Measurements from ENCODE around the gene ELOVL6. TPM values are rescaled to one million over a fixed set of nuclear protein-coding genes. Genes with fewer than 3 reads are reported as not detected.
"Not testable (repeated sequence)": the region's sequence is repeated elsewhere in the genome, so short reads cannot be mapped to it uniquely, and the experiment has no call there.

The ELOVL6 gene
- total RNA-seq, 1 donor from 2014 or later = 11.0 TPM

GRCh38 chr4:110041735-110042134, 156.7 kb downstream of the ELOVL6 start:
- peaks cover 25% of the 10 kb centered on the region for H3K4me1 Mint-ChIP-seq (ENCODE audit: low read depth)
- no peaks in the 10 kb centered on the region for H3K36me3 Mint-ChIP-seq (ENCODE audit: low read depth)
- H3K27me3 Mint-ChIP-seq (ENCODE audit: low read depth) = no peaks in the 10 kb centered on the region
- no peak for TF ChIP-seq CTCF (IDR thresholded peaks at IDR 0.05)
- DNase-seq (ENCODE audit: low spot score) = no peak
- no peaks in the 10 kb centered on the region for H3K9me3 Mint-ChIP-seq (ENCODE audit: low read depth)
- no peak overlapping the region for H3K27ac Mint-ChIP-seq (ENCODE audit: unreplicated experiment)
- H3K4me3 Mint-ChIP-seq (ENCODE audit: unreplicated experiment) = no peak overlapping the region

GRCh38 chr4:110039164-110039563, 159.3 kb downstream of the ELOVL6 start:
- H3K27ac Mint-ChIP-seq (ENCODE audit: unreplicated experiment); H3K36me3 Mint-ChIP-seq (ENCODE audit: low read depth); H3K27me3 Mint-ChIP-seq (ENCODE audit: low read depth); DNase-seq (ENCODE audit: low spot score); H3K4me3 Mint-ChIP-seq (ENCODE audit: unreplicated experiment); H3K9me3 Mint-ChIP-seq (ENCODE audit: low read depth): not testable (repeated sequence)
- peaks cover 20% of the 10 kb centered on the region for H3K4me1 Mint-ChIP-seq (ENCODE audit: low read depth)

- H3K27me3 Mint-ChIP-seq (ENCODE audit: low read depth) = no peaks in the 10 kb centered on the region
- no peak overlapping the region for H3K27ac Mint-ChIP-seq (ENCODE audit: unreplicated experiment)
- H3K4me3 Mint-ChIP-seq (ENCODE audit: unreplicated experiment) = no peak overlapping the region
- no peak for TF ChIP-seq CTCF (IDR thresholded peaks at IDR 0.05)
- peaks cover 3% of the 10 kb centered on the region for H3K9me3 Mint-ChIP-seq (ENCODE audit: low read depth)
- no peaks in the 10 kb centered on the region for H3K4me1 Mint-ChIP-seq (ENCODE audit: low read depth)
- H3K36me3 Mint-ChIP-seq (ENCODE audit: low read depth) = no peaks in the 10 kb centered on the region
- no peak for DNase-seq (ENCODE audit: low spot score)
Measured at GRCh38 chr4:110034026-110034393, 164.4 kb downstream of the ELOVL6 start.

GRCh38 chr4:110033355-110034025, 164.9 kb downstream of the ELOVL6 start:
- no peak for DNase-seq (ENCODE audit: low spot score)
- no peak for TF ChIP-seq CTCF (IDR thresholded peaks at IDR 0.05)
- Mint-ChIP-seq H3K27ac (ENCODE audit: unreplicated experiment) (no peak overlapping the region), H3K4me3 (ENCODE audit: unreplicated experiment) (no peak overlapping the region), H3K27me3 (ENCODE audit: low read depth) (no peaks in the 10 kb centered on the region), H3K9me3 (ENCODE audit: low read depth) (peaks cover 3% of the 10 kb centered on the region), H3K4me1 (ENCODE audit: low read depth) (no peaks in the 10 kb centered on the region), H3K36me3 (ENCODE audit: low read depth) (no peaks in the 10 kb centered on the region)

GRCh38 chr4:110032603-110033002, 165.8 kb downstream of the ELOVL6 start:
- no peak overlapping the region for H3K4me3 Mint-ChIP-seq (ENCODE audit: unreplicated experiment)
- peaks cover 3% of the 10 kb centered on the region for H3K9me3 Mint-ChIP-seq (ENCODE audit: low read depth)
- H3K27me3 Mint-ChIP-seq (ENCODE audit: low read depth) = no peaks in the 10 kb centered on the region
- no peak for TF ChIP-seq CTCF (IDR thresholded peaks at IDR 0.05)
- H3K36me3 Mint-ChIP-seq (ENCODE audit: low read depth) = no peaks in the 10 kb centered on the region
- no peak for DNase-seq (ENCODE audit: low spot score)
- no peak overlapping the region for H3K27ac Mint-ChIP-seq (ENCODE audit: unreplicated experiment)
- H3K4me1 Mint-ChIP-seq (ENCODE audit: low read depth) = no peaks in the 10 kb centered on the region

GRCh38 chr4:110025718-110026117, 172.7 kb downstream of the ELOVL6 start:
- Mint-ChIP-seq H3K36me3 (ENCODE audit: low read depth) (no peaks in the 10 kb centered on the region), H3K4me3 (ENCODE audit: unreplicated experiment) (no peak overlapping the region), H3K4me1 (ENCODE audit: low read depth) (peaks cover 5% of the 10 kb centered on the region), H3K27me3 (ENCODE audit: low read depth) (no peaks in the 10 kb centered on the region), H3K9me3 (ENCODE audit: low read depth) (peaks cover 2% of the 10 kb centered on the region), H3K27ac (ENCODE audit: unreplicated experiment) (no peak overlapping the region)
- DNase-seq (ENCODE audit: low spot score) = no peak
- no peak for TF ChIP-seq CTCF (IDR thresholded peaks at IDR 0.05)

Data from chondrocyte (in vitro differentiated cells).